GM18502 (cell line): ENCODE measurements around the gene RAB11FIP3.

Experiments used
- ATAC-seq: cut with Tn5 transposase; IDR thresholded peaks from one replicate; pipeline ENCODE4 v1.9.1; 2021; ENCODE audit warnings: mild to moderate bottlenecking; ENCODE audit not compliant: unreplicated experiment, poor library complexity

Gene RAB11FIP3

DNA sequence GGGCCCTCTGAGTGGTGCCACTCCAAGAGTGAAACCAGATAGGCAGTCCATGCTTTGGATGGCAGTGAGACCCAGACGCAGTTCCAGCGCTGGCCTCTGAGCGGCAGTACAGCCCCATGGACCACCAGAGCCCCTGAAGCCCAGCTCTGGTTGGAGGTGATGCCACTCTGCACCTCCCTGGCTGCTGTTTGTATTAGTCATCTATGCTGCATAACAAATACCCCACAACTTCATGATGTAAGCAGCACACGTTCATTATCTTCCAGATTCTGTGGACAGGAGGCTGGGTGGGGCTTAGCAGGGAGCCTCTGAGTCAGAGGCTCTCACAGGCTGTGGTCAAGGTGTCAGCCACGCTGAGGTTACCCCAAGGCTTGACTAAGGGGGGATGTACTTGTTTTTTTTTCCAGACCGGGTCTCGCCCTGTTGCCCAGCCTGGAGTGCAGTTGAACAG is 33.5 kb upstream of the RAB11FIP3 start:
- no peak for ATAC-seq

GRCh38 chr16:392450-393030 is 32.9 kb upstream of the RAB11FIP3 start:
- no peak for ATAC-seq

DNA sequence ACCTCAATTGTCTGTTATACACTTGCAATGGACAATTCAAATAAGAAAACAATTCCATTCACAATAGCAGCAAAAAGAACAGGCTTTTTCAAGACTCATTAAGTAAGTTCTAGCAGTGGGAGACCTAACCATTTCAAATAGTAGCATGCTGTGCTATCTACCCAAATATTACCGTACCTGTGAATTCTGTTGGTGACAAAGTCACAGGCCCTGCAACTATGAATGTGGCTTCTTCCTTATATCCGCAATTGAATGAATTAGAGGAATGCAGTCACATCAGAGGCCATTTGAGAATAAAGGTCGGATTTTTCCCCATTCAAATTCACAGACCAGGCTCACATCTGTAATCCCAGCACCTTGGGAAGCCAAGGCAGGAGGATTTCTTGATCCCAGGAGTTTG is 29.2 kb upstream of the RAB11FIP3 start:
- ATAC-seq = no peak

DNA sequence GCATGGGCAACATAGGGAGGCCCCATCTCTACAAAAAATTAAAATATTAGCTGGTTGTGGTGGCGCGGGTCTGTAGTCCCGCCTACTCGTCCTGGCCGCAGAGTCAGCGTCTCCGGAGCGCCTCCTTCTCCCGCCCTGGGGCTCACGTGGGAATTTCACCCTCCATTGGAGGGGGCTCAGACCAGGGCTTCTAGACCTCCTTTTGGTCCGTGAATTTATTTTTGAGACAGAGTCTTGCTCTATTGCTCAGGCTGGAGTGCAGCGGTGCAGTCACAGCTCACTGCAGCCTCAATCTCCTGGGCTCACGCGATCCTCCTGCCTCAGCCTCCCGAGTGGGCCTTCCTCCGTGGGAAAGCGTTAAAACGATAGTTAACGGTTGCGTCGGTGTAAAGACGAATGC is 28.8 kb upstream of the RAB11FIP3 start:
- ATAC-seq = no peak

- ATAC-seq = no peak
These were observed 28.3 kb upstream of the RAB11FIP3 start, which contains the start of gene NME4 for GRCh38 chr16:397135-397661. Gene NME4, plus strand, starts transcription at chr16:397199. Its CDS starts 24 bp downstream, at chr16:397223.

GRCh38 chr16:397736-398332 is 27.6 kb upstream of the RAB11FIP3 start:
- no peak for ATAC-seq

DNA sequence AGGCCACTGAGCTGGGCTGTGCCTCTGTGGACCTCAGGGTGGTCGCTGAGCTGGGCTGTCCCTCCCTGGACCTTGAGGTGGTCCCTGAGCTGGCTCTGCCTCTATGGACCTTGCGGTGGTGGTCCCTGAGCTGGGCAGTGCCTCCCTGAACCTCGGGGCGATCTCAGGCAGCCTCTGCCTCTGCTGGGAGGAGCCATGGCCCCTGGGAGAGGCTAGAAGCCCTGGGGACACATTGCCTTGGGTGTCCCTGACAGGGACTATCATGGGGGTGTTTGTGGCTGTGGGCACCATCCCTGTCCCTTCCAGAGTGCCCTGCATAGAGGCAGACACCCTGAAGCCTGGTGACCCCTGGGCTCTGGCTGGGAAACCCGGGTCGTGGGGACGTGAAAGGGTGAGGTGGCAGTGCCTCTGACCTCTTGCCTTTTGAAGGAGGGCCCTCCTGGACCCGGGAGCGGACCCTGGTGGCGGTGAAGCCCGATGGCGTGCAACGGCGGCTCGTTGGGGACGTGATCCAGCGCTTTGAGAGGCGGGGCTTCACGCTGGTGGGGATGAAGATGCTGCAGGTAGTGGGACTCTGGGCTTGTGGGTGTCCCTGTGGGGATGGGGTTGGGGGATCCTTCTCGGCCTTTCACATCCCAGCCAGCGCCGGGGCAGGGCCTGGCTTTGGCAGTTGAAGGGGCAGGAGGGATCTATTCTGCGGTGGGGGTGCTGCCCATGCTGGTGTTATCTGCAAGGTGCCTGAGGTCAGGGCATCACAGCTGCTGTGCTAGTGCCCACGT is 26.7 kb upstream of the RAB11FIP3 start:
- no peak for ATAC-seq

DNA sequence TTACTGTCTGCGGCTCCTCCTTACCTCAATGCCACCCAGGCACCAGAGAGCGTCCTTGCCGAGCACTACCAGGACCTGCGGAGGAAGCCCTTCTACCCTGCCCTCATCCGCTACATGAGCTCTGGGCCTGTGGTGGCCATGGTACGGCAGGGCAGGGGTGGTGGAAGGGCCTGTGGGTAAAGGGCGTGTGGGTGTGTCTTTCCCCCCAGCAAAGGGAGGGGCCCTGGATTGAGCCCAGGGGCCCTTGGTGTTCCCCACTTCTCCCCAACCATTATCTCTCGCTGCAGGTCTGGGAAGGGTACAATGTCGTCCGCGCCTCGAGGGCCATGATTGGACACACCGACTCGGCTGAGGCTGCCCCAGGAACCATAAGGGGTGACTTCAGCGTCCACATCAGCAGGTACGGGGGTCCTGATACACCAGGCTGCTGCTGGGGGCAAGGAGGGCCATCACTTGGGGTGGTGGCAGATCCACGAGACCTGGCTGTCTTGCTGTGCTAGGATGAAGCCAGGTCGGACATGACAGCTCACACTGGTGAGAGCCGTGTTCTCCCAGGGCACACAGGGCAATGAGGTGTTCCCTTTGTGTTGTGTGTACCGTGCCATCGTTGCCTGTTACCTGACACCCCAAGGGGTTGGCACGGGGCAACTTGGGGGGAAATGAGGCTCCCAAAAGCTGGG is 26.0 kb upstream of the RAB11FIP3 start:
- no peak for ATAC-seq

DNA sequence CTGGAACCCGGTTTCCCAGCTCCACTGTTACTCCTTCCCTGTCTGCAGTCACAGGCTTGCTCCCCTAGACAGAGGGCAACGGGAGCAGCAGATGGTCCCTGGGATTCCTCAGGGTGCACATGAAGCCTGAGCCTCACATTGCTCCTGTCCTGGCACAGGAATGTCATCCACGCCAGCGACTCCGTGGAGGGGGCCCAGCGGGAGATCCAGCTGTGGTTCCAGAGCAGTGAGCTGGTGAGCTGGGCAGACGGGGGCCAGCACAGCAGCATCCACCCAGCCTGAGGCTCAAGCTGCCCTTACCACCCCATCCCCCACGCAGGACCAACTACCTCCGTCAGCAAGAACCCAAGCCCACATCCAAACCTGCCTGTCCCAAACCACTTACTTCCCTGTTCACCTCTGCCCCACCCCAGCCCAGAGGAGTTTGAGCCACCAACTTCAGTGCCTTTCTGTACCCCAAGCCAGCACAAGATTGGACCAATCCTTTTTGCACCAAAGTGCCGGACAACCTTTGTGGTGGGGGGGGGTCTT is 25.3 kb upstream of the RAB11FIP3 start:
- ATAC-seq = no peak

- ATAC-seq = peak; percentile 63
These were observed 23.7 kb upstream of the RAB11FIP3 start, which contains the start of gene DECR2 for GRCh38 chr16:401468-402348. Gene DECR2, plus strand, starts transcription at chr16:401885. Its CDS starts 79 bp downstream, at chr16:401964.

- ATAC-seq = no peak
These were observed 20.4 kb upstream of the RAB11FIP3 start for GRCh38 chr16:404971-405486.

GRCh38 chr16:405548-406506 is 19.6 kb upstream of the RAB11FIP3 start:
- no peak for ATAC-seq

GRCh38 chr16:407253-407652 is 18.2 kb upstream of the RAB11FIP3 start:
- no peak for ATAC-seq

DNA sequence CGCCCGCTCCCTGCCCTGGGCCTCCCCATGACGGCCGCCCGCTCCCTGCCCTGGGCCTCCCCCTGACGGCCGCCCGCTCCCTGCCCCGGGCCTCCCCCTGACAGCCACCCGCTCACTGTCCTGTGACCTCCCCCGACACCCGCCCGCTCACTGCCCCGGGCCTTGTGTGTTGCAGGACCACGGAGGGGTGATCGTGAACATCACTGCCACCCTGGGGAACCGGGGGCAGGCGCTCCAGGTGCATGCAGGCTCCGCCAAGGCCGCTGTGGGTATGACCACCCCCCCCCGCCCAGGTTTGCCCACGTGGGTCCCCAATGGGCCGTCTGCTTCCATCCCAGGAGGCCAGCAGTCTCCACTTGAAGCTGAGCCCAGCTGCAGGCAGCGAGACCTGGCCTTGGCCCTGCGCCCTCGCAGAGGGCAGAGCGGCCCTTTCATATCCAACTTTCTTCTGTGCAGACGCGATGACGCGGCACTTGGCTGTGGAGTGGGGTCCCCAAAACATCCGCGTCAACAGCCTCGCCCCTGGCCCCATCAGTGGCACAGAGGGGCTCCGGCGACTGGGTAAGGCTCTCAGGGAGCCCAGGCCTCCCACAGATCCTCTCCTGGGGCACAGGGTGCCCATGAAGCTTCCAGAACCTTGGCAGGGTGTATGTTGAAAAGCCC is 14.8 kb upstream of the RAB11FIP3 start:
- no peak for ATAC-seq

- ATAC-seq = no peak
These were observed 13.7 kb upstream of the RAB11FIP3 start for GRCh38 chr16:411576-412265.

DNA sequence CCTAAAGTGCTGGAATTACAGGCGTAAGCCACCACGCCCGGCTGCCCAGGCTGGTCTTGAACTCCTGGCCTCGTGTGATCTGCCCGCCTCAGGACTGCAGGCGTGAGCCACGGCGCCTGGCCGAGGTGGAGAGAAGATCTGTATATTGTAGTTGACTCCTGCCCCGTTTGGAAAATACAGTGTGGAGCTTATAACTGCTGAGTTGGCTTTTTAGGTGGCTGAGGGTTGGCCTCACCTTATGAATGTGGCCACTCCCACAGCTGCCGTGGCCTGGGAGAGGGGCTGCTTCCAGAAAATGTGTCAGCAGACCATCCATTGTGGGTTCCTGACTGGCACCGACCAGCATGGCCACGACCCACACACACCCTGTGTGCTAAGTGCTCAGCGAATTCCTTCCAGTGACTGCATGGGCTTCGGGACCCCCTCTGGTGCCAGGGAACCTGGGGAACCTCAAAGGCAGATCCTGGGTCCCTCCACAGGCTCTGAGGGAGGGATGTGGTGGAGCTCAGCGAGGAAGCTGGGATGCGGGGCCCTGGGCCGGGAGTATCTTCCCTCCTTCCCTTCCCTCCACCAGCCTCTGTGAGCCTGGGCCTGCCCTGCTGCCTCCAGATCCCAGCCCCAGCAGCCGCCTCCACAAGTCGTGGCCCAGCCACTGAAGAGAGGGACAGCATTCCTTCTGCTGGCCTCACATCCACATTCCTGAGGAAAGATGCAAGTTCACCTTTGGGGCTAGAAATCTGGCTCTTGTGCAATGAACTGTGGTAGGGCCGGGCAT is 10.9 kb upstream of the RAB11FIP3 start:
- ATAC-seq = no peak
